Keratinocyte (primary cell): ENCODE measurements around the gene S100A2. TPM values are rescaled to one million over a fixed set of nuclear protein-coding genes. Genes with fewer than 3 reads are reported as not detected.
"Not testable (repeated sequence)": the region's sequence is repeated elsewhere in the genome, so short reads cannot be mapped to it uniquely, and the experiment has no call there.

Source experiments
- DNase-seq: peaks from one replicate; pipeline ENCODE4 v3.0.0-alpha.2; 2011; ENCODE audit warnings: low read depth, missing footprints, low spot score
- FAIRE-seq: peaks from 2 replicates; lab custom pipeline; 2011; peaks lifted over from hg19 to GRCh38; lab: Jason Lieb, UNC
- H2AFZ ChIP-seq: 2 replicates; pipeline ENCODE4 v1.6.0; 2012; ENCODE audit warnings: low read length, control low read depth, inconsistent platforms; ENCODE audit not compliant: control insufficient read depth
- H3K27ac ChIP-seq: 2 replicates; pipeline ENCODE4 v1.5.1; 2011; ENCODE audit warnings: low read length; ENCODE audit not compliant: control insufficient read depth, insufficient read depth
- H3K27me3 ChIP-seq: 3 replicates; pipeline ENCODE4 v1.6.0; 2011; ENCODE audit warnings: low read length; ENCODE audit not compliant: control insufficient read depth, insufficient read depth; ENCODE audit errors: extremely low read depth
- H3K36me3 ChIP-seq, 2 experiments: 2 replicates in 1 of 2; 3 replicates in 1 of 2; pipeline ENCODE4 v1.5.1; 2011; ENCODE audit warnings: low read length in 2 of 2, mild to moderate bottlenecking in 1 of 2; ENCODE audit not compliant: control insufficient read depth in 2 of 2, insufficient read depth in 2 of 2; ENCODE audit errors: extremely low read depth in 1 of 2
- H3K4me1 ChIP-seq: 3 replicates; pipeline ENCODE4 v1.5.1; 2011; ENCODE audit warnings: low read length; ENCODE audit not compliant: control insufficient read depth, insufficient read depth; ENCODE audit errors: extremely low read depth
- H3K4me2 ChIP-seq: 3 replicates; pipeline ENCODE4 v1.6.0; 2011; ENCODE audit warnings: low read depth, low read length; ENCODE audit not compliant: control insufficient read depth, insufficient read depth; ENCODE audit errors: extremely low read depth
- H3K4me3 ChIP-seq, 3 experiments: fragments of 200-600 bp in 1 of 3; sonication (generic) in 1 of 3; 2 replicates in 2 of 3; 3 replicates in 1 of 3; pipeline ENCODE4 v1.5.1; 2011 to 2016; ENCODE audit warnings: low read length in 3 of 3, mild to moderate bottlenecking in 3 of 3, control low read depth in 2 of 3, inconsistent platforms in 1 of 3, low read depth in 1 of 3, mixed read lengths in 1 of 3, mixed run types in 1 of 3, moderate library complexity in 1 of 3; ENCODE audit not compliant: control insufficient read depth in 2 of 3, insufficient read depth in 2 of 3; ENCODE audit errors: extremely low read depth in 1 of 3
- H3K79me2 ChIP-seq: 2 replicates; pipeline ENCODE4 v1.6.0; 2012; ENCODE audit warnings: low read length; ENCODE audit not compliant: control insufficient read depth, insufficient read depth
- H3K9ac ChIP-seq: 3 replicates; pipeline ENCODE4 v1.6.0; 2011; ENCODE audit warnings: low read length; ENCODE audit not compliant: control insufficient read depth, insufficient read depth; ENCODE audit errors: extremely low read depth
- H3K9me1 ChIP-seq: 3 replicates; pipeline ENCODE4 v1.6.0; 2011; ENCODE audit warnings: low read length; ENCODE audit not compliant: control insufficient read depth, insufficient read depth; ENCODE audit errors: extremely low read depth
- H3K9me3 ChIP-seq: 2 replicates; pipeline ENCODE4 v1.5.1; 2012; ENCODE audit warnings: low read depth, low read length; ENCODE audit not compliant: control insufficient read depth
- H4K20me1 ChIP-seq: 3 replicates; pipeline ENCODE4 v1.6.0; 2011; ENCODE audit warnings: low read length; ENCODE audit not compliant: control insufficient read depth, insufficient read depth; ENCODE audit errors: extremely low read depth
- EZH2 ChIP-seq: IDR thresholded peaks from one replicate; pipeline ENCODE4 v1.6.1; 2012; ENCODE audit warnings: inconsistent platforms, mild to moderate bottlenecking, low read length, moderate library complexity
- dilution Hi-C: fragments of 300-500 bp; cut with MboI; formaldehyde crosslinking; loops from one replicate; pipeline ENCODE4 v1.7.0; 2020; ENCODE audit warnings: low sequenced_read_pairs; ENCODE audit not compliant: extremely low pct_ligation_motif_present
- polyA plus RNA-seq, 5 experiments: library from polyadenylated mRNA; depleted of rRNA in 3 of 5; stranded (reverse) in 3 of 5; stranded (forward) in 1 of 5; unstranded in 1 of 5; fragments of >200 nt; gene quantifications; 1 replicate in 1 of 5; 2 replicates in 3 of 5; 3 replicates in 1 of 5; pipeline versions ENCODE4 v1.2.1 to v1.2.3, GENCODE V29; 2011 to 2012; ENCODE audit warnings: missing spikeins in 2 of 5, low read depth in 1 of 5, low replicate concordance in 1 of 5
- TF ChIP-seq, protein P1 (sequence below), 3 experiments: IDR thresholded peaks in 1 of 3; conservative IDR thresholded peaks in 1 of 3; optimal IDR thresholded peaks in 1 of 3; 2 replicates in 2 of 3; 3 replicates in 1 of 3; pipeline versions ENCODE3 to v1.5.1; 2011; ENCODE audit warnings: low read length in 3 of 3, mild to moderate bottlenecking in 3 of 3, moderate library complexity in 2 of 3, control low read depth in 1 of 3, inconsistent platforms in 1 of 3; ENCODE audit not compliant: insufficient read depth in 2 of 3; ENCODE audit errors: extremely low read depth in 1 of 3

Gene S100A2
- polyA plus RNA-seq, 1 donor (not counting 4 experiments of a cell fraction or from before 2014, with no cell fraction given), result 12,757 TPM

DNA sequence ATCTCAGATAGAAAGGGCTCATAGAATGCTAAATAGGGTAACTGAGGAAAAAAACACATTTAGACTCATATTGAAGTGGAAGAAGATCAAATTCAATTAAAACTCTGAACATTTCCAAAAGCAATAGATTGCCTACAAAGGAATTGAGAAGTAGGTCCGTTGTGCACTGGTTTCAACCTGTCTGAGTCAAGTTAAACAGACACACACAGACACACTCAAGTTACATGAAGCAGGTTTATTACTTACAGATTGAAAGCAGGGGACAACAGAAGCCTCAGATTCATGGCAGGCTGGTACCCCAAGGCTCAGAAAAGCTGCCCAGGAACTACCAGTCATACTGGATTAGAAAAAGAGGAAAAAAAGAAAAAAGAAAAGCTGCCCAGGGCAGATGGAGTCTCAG, 20.7 kb upstream of the S100A2 start:
- Histone ChIP-seq H3K79me2 (no peaks in the 10 kb centered on the region), H2AFZ (no peak overlapping the region), H3K4me1 (peaks cover 7% of the 10 kb centered on the region), H3K36me3 (no peaks in the 10 kb centered on the region), H3K27me3 (no peaks in the 10 kb centered on the region), H3K9me3 (no peaks in the 10 kb centered on the region), H3K9ac (no peak overlapping the region), H3K9me1 (no peaks in the 10 kb centered on the region), H4K20me1 (no peaks in the 10 kb centered on the region), H3K4me3 (no peak overlapping the region), H3K27ac (no peak overlapping the region), H3K4me2 (no peak overlapping the region)
- dilution Hi-C loops, result no loop called here
- TF ChIP-seq EZH2, result no peak
- FAIRE-seq (no peak), DNase-seq (no peak)

- Histone ChIP-seq H3K4me2 (no peak overlapping the region), H4K20me1 (no peaks in the 10 kb centered on the region), H3K9ac (no peak overlapping the region), H3K79me2 (no peaks in the 10 kb centered on the region), H3K4me3 (no peak overlapping the region), H2AFZ (no peak overlapping the region), H3K36me3 (no peaks in the 10 kb centered on the region), H3K9me3 (no peaks in the 10 kb centered on the region), H3K9me1 (no peaks in the 10 kb centered on the region), H3K27me3 (no peaks in the 10 kb centered on the region), H3K4me1 (peaks cover 7% of the 10 kb centered on the region), H3K27ac (no peak overlapping the region)
- dilution Hi-C loops, result no loop called here
- no peak for DNase-seq
- no peak for FAIRE-seq
- no peak for TF ChIP-seq EZH2
- TF ChIP-seq, protein P1, sequence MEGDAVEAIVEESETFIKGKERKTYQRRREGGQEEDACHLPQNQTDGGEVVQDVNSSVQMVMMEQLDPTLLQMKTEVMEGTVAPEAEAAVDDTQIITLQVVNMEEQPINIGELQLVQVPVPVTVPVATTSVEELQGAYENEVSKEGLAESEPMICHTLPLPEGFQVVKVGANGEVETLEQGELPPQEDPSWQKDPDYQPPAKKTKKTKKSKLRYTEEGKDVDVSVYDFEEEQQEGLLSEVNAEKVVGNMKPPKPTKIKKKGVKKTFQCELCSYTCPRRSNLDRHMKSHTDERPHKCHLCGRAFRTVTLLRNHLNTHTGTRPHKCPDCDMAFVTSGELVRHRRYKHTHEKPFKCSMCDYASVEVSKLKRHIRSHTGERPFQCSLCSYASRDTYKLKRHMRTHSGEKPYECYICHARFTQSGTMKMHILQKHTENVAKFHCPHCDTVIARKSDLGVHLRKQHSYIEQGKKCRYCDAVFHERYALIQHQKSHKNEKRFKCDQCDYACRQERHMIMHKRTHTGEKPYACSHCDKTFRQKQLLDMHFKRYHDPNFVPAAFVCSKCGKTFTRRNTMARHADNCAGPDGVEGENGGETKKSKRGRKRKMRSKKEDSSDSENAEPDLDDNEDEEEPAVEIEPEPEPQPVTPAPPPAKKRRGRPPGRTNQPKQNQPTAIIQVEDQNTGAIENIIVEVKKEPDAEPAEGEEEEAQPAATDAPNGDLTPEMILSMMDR (optimal IDR thresholded peaks at IDR 0.05 in 1 of 3, IDR thresholded peaks at IDR 0.05 in 1 of 3, conservative IDR thresholded peaks at IDR 0.05 in 1 of 3; ENCODE audit: extremely low read depth in 1 of 3, insufficient read depth in 2 of 3, low read length in 3 of 3), result no peak
Measured at GRCh38 chr1:153585006-153585405, 19.4 kb upstream of the S100A2 start.

- DNase-seq, result no peak
- H3K9me1 ChIP-seq, result no peaks in the 10 kb centered on the region
- TF ChIP-seq, protein P1 (optimal IDR thresholded peaks at IDR 0.05 in 1 of 3, IDR thresholded peaks at IDR 0.05 in 1 of 3, conservative IDR thresholded peaks at IDR 0.05 in 1 of 3; ENCODE audit: extremely low read depth in 1 of 3, insufficient read depth in 2 of 3, low read length in 3 of 3), result no peak
- no peak for TF ChIP-seq EZH2
- no peak overlapping the region for H3K4me3 ChIP-seq
- H3K36me3 ChIP-seq, result no peaks in the 10 kb centered on the region
- H3K27ac ChIP-seq, result no peak overlapping the region
- H3K4me2 ChIP-seq, result no peak overlapping the region
- dilution Hi-C loops, result no loop called here
- H2AFZ ChIP-seq, result no peak overlapping the region
- H4K20me1 ChIP-seq, result no peaks in the 10 kb centered on the region
- H3K27me3 ChIP-seq, result no peaks in the 10 kb centered on the region
- H3K4me1 ChIP-seq, result peaks cover 7% of the 10 kb centered on the region
- FAIRE-seq, result no peak
- H3K9me3 ChIP-seq, result no peaks in the 10 kb centered on the region
- H3K79me2 ChIP-seq, result no peaks in the 10 kb centered on the region
- H3K9ac ChIP-seq, result no peak overlapping the region
Measured at GRCh38 chr1:153583976-153584375, 18.3 kb upstream of the S100A2 start.

GRCh38 chr1:153583514-153583913, 17.9 kb upstream of the S100A2 start:
- H3K9me1 ChIP-seq, H3K27ac ChIP-seq, dilution Hi-C loops, H3K79me2 ChIP-seq, H3K36me3 ChIP-seq, H3K4me3 ChIP-seq, H3K9me3 ChIP-seq, H3K27me3 ChIP-seq, H3K4me2 ChIP-seq, H4K20me1 ChIP-seq, H2AFZ ChIP-seq, DNase-seq, FAIRE-seq, H3K9ac ChIP-seq: not testable (repeated sequence)
- H3K4me1 ChIP-seq, result peaks cover 12% of the 10 kb centered on the region
